ENCODE data around the gene GPR141.

Gene GPR141

DNA sequence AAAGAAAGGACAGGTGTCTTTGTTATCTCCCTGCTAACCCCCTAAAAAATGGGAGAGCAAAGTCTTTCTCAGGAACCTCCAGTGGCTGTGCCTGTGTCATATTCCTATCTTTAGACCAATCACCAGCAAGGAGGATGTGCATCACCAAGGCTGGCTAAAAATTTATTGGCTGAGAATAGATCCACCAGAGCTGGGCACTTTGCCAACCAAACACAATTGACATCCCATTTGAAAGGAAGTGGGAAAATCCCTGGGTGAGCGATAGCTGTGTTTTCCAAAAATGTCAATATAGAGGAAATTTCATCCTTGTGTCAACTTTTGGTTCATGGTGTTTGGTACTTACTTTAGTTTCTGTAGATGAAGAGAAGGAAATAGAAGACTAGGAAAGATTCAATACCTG, 13.1 kb upstream of the GPR141 start:
- TF ChIP-seq, protein P1, sequence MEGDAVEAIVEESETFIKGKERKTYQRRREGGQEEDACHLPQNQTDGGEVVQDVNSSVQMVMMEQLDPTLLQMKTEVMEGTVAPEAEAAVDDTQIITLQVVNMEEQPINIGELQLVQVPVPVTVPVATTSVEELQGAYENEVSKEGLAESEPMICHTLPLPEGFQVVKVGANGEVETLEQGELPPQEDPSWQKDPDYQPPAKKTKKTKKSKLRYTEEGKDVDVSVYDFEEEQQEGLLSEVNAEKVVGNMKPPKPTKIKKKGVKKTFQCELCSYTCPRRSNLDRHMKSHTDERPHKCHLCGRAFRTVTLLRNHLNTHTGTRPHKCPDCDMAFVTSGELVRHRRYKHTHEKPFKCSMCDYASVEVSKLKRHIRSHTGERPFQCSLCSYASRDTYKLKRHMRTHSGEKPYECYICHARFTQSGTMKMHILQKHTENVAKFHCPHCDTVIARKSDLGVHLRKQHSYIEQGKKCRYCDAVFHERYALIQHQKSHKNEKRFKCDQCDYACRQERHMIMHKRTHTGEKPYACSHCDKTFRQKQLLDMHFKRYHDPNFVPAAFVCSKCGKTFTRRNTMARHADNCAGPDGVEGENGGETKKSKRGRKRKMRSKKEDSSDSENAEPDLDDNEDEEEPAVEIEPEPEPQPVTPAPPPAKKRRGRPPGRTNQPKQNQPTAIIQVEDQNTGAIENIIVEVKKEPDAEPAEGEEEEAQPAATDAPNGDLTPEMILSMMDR (IDR thresholded peaks at IDR 0.05; ENCODE audit: poor library complexity, severe bottlenecking), result no peak
- no peaks in the 10 kb centered on the region for H3K27me3 ChIP-seq (ENCODE audit: insufficient read depth, poor library complexity, severe bottlenecking)
- peak overlapping the region; percentile 98 for H3K27ac ChIP-seq (ENCODE audit: poor library complexity, severe bottlenecking)
- H3K4me1 ChIP-seq (ENCODE audit: insufficient read depth, poor library complexity, severe bottlenecking), result peaks cover 43% of the 10 kb centered on the region
- DNase-seq (ENCODE audit: low spot score) (no peak), ATAC-seq (ENCODE audit: low read depth) (no peak)
- no peaks in the 10 kb centered on the region for H3K36me3 ChIP-seq (ENCODE audit: low read depth)
- no peaks in the 10 kb centered on the region for H3K9me3 ChIP-seq (ENCODE audit: severe bottlenecking)
- no peak overlapping the region for H3K4me3 ChIP-seq (ENCODE audit: severe bottlenecking)

DNA sequence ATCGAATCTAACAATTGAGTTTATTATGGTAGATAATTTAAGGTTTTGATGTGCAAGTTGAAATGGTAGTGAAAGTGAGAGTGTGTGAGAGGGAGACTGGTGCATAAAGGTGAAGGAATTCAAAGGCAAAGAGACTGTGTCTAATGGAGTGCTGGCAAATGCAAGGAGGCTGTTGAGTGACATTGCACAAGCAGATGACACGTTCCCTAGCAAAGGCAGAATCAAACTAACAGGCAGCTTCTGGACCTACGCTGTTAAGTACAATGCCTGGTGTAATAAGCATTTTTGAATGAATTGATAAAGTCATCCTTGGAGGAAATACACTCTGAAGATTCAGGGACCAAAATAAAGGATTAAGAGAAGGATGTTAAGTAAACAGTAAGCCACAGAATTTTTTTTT, 11.7 kb upstream of the GPR141 start:
- TF ChIP-seq, protein P1 (IDR thresholded peaks at IDR 0.05; ENCODE audit: poor library complexity, severe bottlenecking), result no peak
- DNase-seq (ENCODE audit: low spot score) (no peak), ATAC-seq (ENCODE audit: low read depth) (no peak)
- Histone ChIP-seq H3K4me3 (ENCODE audit: severe bottlenecking) (no peak overlapping the region), H3K27me3 (ENCODE audit: insufficient read depth, poor library complexity, severe bottlenecking) (no peaks in the 10 kb centered on the region), H3K27ac (ENCODE audit: poor library complexity, severe bottlenecking) (no peak overlapping the region), H3K4me1 (ENCODE audit: insufficient read depth, poor library complexity, severe bottlenecking) (peaks cover 30% of the 10 kb centered on the region), H3K36me3 (ENCODE audit: low read depth) (no peaks in the 10 kb centered on the region), H3K9me3 (ENCODE audit: severe bottlenecking) (no peaks in the 10 kb centered on the region)

DNA sequence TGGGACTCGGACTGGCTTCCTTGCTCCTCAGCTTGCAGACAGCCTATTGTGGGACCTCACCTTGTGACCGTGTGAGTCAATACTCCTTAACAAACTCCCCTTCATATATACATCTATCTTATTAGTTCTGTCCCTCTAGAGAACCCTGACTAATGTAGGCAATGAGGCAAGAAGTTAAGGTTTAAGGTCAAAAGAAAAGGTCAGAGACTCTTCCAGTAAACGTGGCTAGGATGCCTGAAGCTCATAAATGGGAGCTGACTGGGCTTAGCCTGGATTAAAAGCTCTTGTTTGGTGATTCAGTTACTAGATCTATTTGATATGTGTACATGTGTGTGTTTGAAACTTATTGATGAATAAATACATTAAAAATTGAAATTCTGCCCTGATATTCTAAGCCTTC, 10.6 kb upstream of the GPR141 start:
- no peak overlapping the region for H3K27ac ChIP-seq (ENCODE audit: poor library complexity, severe bottlenecking)
- H3K9me3 ChIP-seq (ENCODE audit: severe bottlenecking), result no peaks in the 10 kb centered on the region
- TF ChIP-seq, protein P1 (IDR thresholded peaks at IDR 0.05; ENCODE audit: poor library complexity, severe bottlenecking), result no peak
- ATAC-seq (ENCODE audit: low read depth), result no peak
- H3K36me3 ChIP-seq (ENCODE audit: low read depth), result no peaks in the 10 kb centered on the region
- no peak for DNase-seq (ENCODE audit: low spot score)
- H3K4me3 ChIP-seq (ENCODE audit: severe bottlenecking), result no peak overlapping the region
- no peaks in the 10 kb centered on the region for H3K27me3 ChIP-seq (ENCODE audit: insufficient read depth, poor library complexity, severe bottlenecking)
- peaks cover 24% of the 10 kb centered on the region for H3K4me1 ChIP-seq (ENCODE audit: insufficient read depth, poor library complexity, severe bottlenecking)

DNA sequence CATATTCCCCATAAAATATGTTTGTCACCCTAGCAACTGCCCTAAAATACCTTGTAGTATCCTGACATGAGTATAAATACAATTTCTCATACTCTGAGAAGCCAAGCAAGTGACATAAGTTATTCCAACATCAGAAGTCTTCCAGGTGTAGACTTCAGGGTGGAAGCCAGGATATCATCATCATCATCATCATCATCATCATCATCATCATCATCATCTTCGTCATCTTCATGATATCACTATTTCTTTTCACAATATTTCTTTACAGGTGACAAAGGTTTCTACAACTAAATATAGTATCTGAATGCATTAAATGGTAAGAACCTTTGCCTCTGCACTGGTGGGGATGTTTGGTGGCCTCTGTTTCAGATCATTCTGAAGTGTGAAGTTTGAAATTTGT, 10.0 kb upstream of the GPR141 start:
- peaks cover 24% of the 10 kb centered on the region for H3K4me1 ChIP-seq (ENCODE audit: insufficient read depth, poor library complexity, severe bottlenecking)
- no peaks in the 10 kb centered on the region for H3K27me3 ChIP-seq (ENCODE audit: insufficient read depth, poor library complexity, severe bottlenecking)
- no peak for DNase-seq (ENCODE audit: low spot score)
- H3K9me3 ChIP-seq (ENCODE audit: severe bottlenecking), result no peaks in the 10 kb centered on the region
- H3K36me3 ChIP-seq (ENCODE audit: low read depth), result no peaks in the 10 kb centered on the region
- TF ChIP-seq, protein P1 (IDR thresholded peaks at IDR 0.05; ENCODE audit: poor library complexity, severe bottlenecking), result no peak
- H3K4me3 ChIP-seq (ENCODE audit: severe bottlenecking), result no peak overlapping the region
- ATAC-seq (ENCODE audit: low read depth), result no peak
- H3K27ac ChIP-seq (ENCODE audit: poor library complexity, severe bottlenecking), result no peak overlapping the region

DNA sequence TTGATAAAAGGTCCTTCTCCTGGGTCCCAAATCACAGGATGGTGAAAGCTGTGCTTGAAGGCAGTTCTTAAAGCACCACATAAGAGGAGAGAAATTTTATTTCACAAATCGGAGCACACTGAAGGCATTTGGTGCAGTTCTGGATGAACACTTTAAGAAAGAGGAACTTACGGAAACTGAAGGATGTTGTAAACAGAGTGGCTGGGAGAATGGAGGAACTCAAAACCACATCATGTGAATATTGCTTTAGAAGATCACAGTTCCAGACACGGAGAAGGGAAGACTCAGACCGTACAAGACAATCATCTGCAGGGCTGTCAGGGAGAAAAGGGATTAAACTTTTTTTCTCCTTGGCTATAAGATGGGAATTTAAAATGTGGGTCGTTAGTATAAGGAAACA, 9.0 kb upstream of the GPR141 start:
- ATAC-seq (ENCODE audit: low read depth), result no peak
- TF ChIP-seq, protein P1 (IDR thresholded peaks at IDR 0.05; ENCODE audit: poor library complexity, severe bottlenecking), result no peak
- DNase-seq (ENCODE audit: low spot score), result no peak

More for the DNA sequence above, 9.0 kb upstream of the GPR141 start:
- no peaks in the 10 kb centered on the region for H3K27me3 ChIP-seq (ENCODE audit: insufficient read depth, poor library complexity, severe bottlenecking)
- no peak overlapping the region for H3K4me3 ChIP-seq (ENCODE audit: severe bottlenecking)
- no peaks in the 10 kb centered on the region for H3K36me3 ChIP-seq (ENCODE audit: low read depth)
- peaks cover 17% of the 10 kb centered on the region for H3K4me1 ChIP-seq (ENCODE audit: insufficient read depth, poor library complexity, severe bottlenecking)
- H3K27ac ChIP-seq (ENCODE audit: poor library complexity, severe bottlenecking), result no peak overlapping the region
- no peaks in the 10 kb centered on the region for H3K9me3 ChIP-seq (ENCODE audit: severe bottlenecking)
